Activated naive CD8-positive, alpha-beta T cell (primary cell): Measurements from ENCODE around the gene KIF21B.

Experiments
- H3K27ac Mint-ChIP-seq: one replicate; pipeline ENCODE4 v1.8.0; 2021; ENCODE audit warnings: mixed read lengths
- H3K27me3 Mint-ChIP-seq: one replicate; pipeline ENCODE4 v1.8.0; 2021; ENCODE audit warnings: mixed read lengths
- H3K36me3 Mint-ChIP-seq: one replicate; pipeline ENCODE4 v1.8.0; 2021; ENCODE audit warnings: mixed read lengths
- H3K4me1 Mint-ChIP-seq: one replicate; pipeline ENCODE4 v1.8.0; 2021; ENCODE audit warnings: low read depth, mixed read lengths
- H3K4me3 Mint-ChIP-seq: one replicate; pipeline ENCODE4 v1.8.0; 2021; ENCODE audit warnings: mild to moderate bottlenecking, mixed read lengths
- H3K9me3 Mint-ChIP-seq: one replicate; pipeline ENCODE4 v1.8.0; 2021; ENCODE audit warnings: low read depth, mixed read lengths

The KIF21B gene

GRCh38 chr1:201023517-201023902 lies at the start of gene KIF21B:
Gene KIF21B (minus strand): TSS chr1:201023714. CDS start chr1:201023383, 331 bp downstream.
- peaks cover 65% of the 10 kb centered on the region for H3K4me1 Mint-ChIP-seq
- H3K4me3 Mint-ChIP-seq = peak within 1 kb of the TSS; percentile 93
- H3K27ac Mint-ChIP-seq = peak within 1 kb of the TSS; percentile 86
- no peaks in the 10 kb centered on the region for H3K9me3 Mint-ChIP-seq
- H3K27me3 Mint-ChIP-seq = no peaks in the 10 kb centered on the region
- H3K36me3 Mint-ChIP-seq = no peaks in the 10 kb centered on the region

GRCh38 chr1:201072922-201073321 lies 49.4 kb upstream of the KIF21B start:
- no peaks in the 10 kb centered on the region for H3K36me3 Mint-ChIP-seq
- no peaks in the 10 kb centered on the region for H3K9me3 Mint-ChIP-seq
- H3K4me3 Mint-ChIP-seq = no peak overlapping the region
- H3K27ac Mint-ChIP-seq = no peak overlapping the region
- no peaks in the 10 kb centered on the region for H3K27me3 Mint-ChIP-seq
- peaks cover 9% of the 10 kb centered on the region for H3K4me1 Mint-ChIP-seq

GRCh38 chr1:201072149-201072548 lies 48.6 kb upstream of the KIF21B start:
- H3K4me1 Mint-ChIP-seq = peaks cover 9% of the 10 kb centered on the region
- H3K36me3 Mint-ChIP-seq = no peaks in the 10 kb centered on the region
- H3K27me3 Mint-ChIP-seq = no peaks in the 10 kb centered on the region
- no peak overlapping the region for H3K27ac Mint-ChIP-seq
- no peak overlapping the region for H3K4me3 Mint-ChIP-seq
- H3K9me3 Mint-ChIP-seq = no peaks in the 10 kb centered on the region

- H3K36me3 Mint-ChIP-seq = no peaks in the 10 kb centered on the region
- H3K4me1 Mint-ChIP-seq = peaks cover 9% of the 10 kb centered on the region
- H3K27me3 Mint-ChIP-seq = no peaks in the 10 kb centered on the region
- H3K4me3 Mint-ChIP-seq = no peak overlapping the region
- H3K27ac Mint-ChIP-seq = no peak overlapping the region
- H3K9me3 Mint-ChIP-seq = no peaks in the 10 kb centered on the region
Observed at GRCh38 chr1:201069636-201070035, 46.1 kb upstream of the KIF21B start.

GRCh38 chr1:201068976-201069375 lies 45.5 kb upstream of the KIF21B start:
- Mint-ChIP-seq H3K9me3 (no peaks in the 10 kb centered on the region), H3K27ac (no peak overlapping the region), H3K27me3 (no peaks in the 10 kb centered on the region), H3K4me1 (peaks cover 9% of the 10 kb centered on the region), H3K4me3 (no peak overlapping the region), H3K36me3 (no peaks in the 10 kb centered on the region)

- H3K27ac Mint-ChIP-seq = no peak overlapping the region
Observed at GRCh38 chr1:201066986-201067385, 43.5 kb upstream of the KIF21B start.

GRCh38 chr1:201065686-201066085 lies 42.2 kb upstream of the KIF21B start:
- Mint-ChIP-seq H3K27me3 (no peaks in the 10 kb centered on the region), H3K27ac (no peak overlapping the region), H3K4me3 (no peak overlapping the region), H3K9me3 (no peaks in the 10 kb centered on the region), H3K4me1 (no peaks in the 10 kb centered on the region), H3K36me3 (no peaks in the 10 kb centered on the region)

More at GRCh38 chr1:201066986-201067385, 43.5 kb upstream of the KIF21B start:
- no peaks in the 10 kb centered on the region for H3K27me3 Mint-ChIP-seq
- H3K4me1 Mint-ChIP-seq = peaks cover 7% of the 10 kb centered on the region
- no peaks in the 10 kb centered on the region for H3K36me3 Mint-ChIP-seq
- no peaks in the 10 kb centered on the region for H3K9me3 Mint-ChIP-seq
- no peak overlapping the region for H3K4me3 Mint-ChIP-seq

GRCh38 chr1:201064806-201065205 lies 41.3 kb upstream of the KIF21B start:
- Mint-ChIP-seq H3K4me3 (no peak overlapping the region), H3K27ac (no peak overlapping the region), H3K4me1 (no peaks in the 10 kb centered on the region), H3K36me3 (no peaks in the 10 kb centered on the region), H3K9me3 (no peaks in the 10 kb centered on the region), H3K27me3 (no peaks in the 10 kb centered on the region)

GRCh38 chr1:201063145-201063544 lies 39.6 kb upstream of the KIF21B start:
- Mint-ChIP-seq H3K36me3 (no peaks in the 10 kb centered on the region), H3K4me3 (no peak overlapping the region), H3K27ac (no peak overlapping the region), H3K27me3 (no peaks in the 10 kb centered on the region), H3K9me3 (no peaks in the 10 kb centered on the region), H3K4me1 (no peaks in the 10 kb centered on the region)

- no peak overlapping the region for H3K4me3 Mint-ChIP-seq
- H3K36me3 Mint-ChIP-seq = no peaks in the 10 kb centered on the region
- H3K27me3 Mint-ChIP-seq = no peaks in the 10 kb centered on the region
- no peaks in the 10 kb centered on the region for H3K9me3 Mint-ChIP-seq
- no peaks in the 10 kb centered on the region for H3K4me1 Mint-ChIP-seq
- no peak overlapping the region for H3K27ac Mint-ChIP-seq
Observed at GRCh38 chr1:201062511-201063091, 39.1 kb upstream of the KIF21B start.

GRCh38 chr1:201061886-201062285 lies 38.4 kb upstream of the KIF21B start:
- no peak overlapping the region for H3K27ac Mint-ChIP-seq
- no peaks in the 10 kb centered on the region for H3K36me3 Mint-ChIP-seq
- no peaks in the 10 kb centered on the region for H3K9me3 Mint-ChIP-seq
- H3K27me3 Mint-ChIP-seq = no peaks in the 10 kb centered on the region
- no peak overlapping the region for H3K4me3 Mint-ChIP-seq
- H3K4me1 Mint-ChIP-seq = peaks cover 4% of the 10 kb centered on the region

GRCh38 chr1:201061049-201061448 lies 37.5 kb upstream of the KIF21B start:
- Mint-ChIP-seq H3K27ac (no peak overlapping the region), H3K4me3 (no peak overlapping the region), H3K4me1 (peaks cover 4% of the 10 kb centered on the region), H3K9me3 (no peaks in the 10 kb centered on the region), H3K27me3 (no peaks in the 10 kb centered on the region), H3K36me3 (no peaks in the 10 kb centered on the region)

GRCh38 chr1:201060586-201060985 lies 37.1 kb upstream of the KIF21B start:
- Mint-ChIP-seq H3K36me3 (no peaks in the 10 kb centered on the region), H3K27me3 (no peaks in the 10 kb centered on the region), H3K9me3 (no peaks in the 10 kb centered on the region), H3K4me1 (peaks cover 4% of the 10 kb centered on the region), H3K4me3 (no peak overlapping the region), H3K27ac (no peak overlapping the region)

GRCh38 chr1:201059871-201060555 lies 36.5 kb upstream of the KIF21B start:
- Mint-ChIP-seq H3K27ac (no peak overlapping the region), H3K27me3 (no peaks in the 10 kb centered on the region), H3K4me3 (no peak overlapping the region), H3K9me3 (no peaks in the 10 kb centered on the region), H3K4me1 (peaks cover 4% of the 10 kb centered on the region), H3K36me3 (no peaks in the 10 kb centered on the region)

GRCh38 chr1:201059401-201059800 lies 35.9 kb upstream of the KIF21B start:
- Mint-ChIP-seq H3K27ac (no peak overlapping the region), H3K36me3 (no peaks in the 10 kb centered on the region), H3K4me1 (peaks cover 4% of the 10 kb centered on the region), H3K9me3 (no peaks in the 10 kb centered on the region), H3K27me3 (no peaks in the 10 kb centered on the region), H3K4me3 (no peak overlapping the region)

GRCh38 chr1:201054091-201054543 lies 30.6 kb upstream of the KIF21B start:
- no peaks in the 10 kb centered on the region for H3K36me3 Mint-ChIP-seq
- H3K4me3 Mint-ChIP-seq = no peak overlapping the region
- peaks cover 4% of the 10 kb centered on the region for H3K4me1 Mint-ChIP-seq

More at GRCh38 chr1:201054091-201054543, 30.6 kb upstream of the KIF21B start:
- no peaks in the 10 kb centered on the region for H3K9me3 Mint-ChIP-seq
- no peaks in the 10 kb centered on the region for H3K27me3 Mint-ChIP-seq
- no peak overlapping the region for H3K27ac Mint-ChIP-seq
